Thyroid gland (tissue), 4 donors: ENCODE results near the gene NUDT13.
"Not testable (repeated sequence)": the region's sequence is repeated elsewhere in the genome, so short reads cannot be mapped to it uniquely, and the experiment has no call there.

Source experiments
- POLR2A ChIP-seq, 2 donors: fragments of 450-650 bp; IDR thresholded peaks; one replicate each; pipeline ENCODE4 v1.6.1; 2017; ENCODE audit warnings: antibody characterized with exemption in 2 of 2, mild to moderate bottlenecking in 2 of 2, moderate library complexity in 1 of 2
- TF ChIP-seq, protein P1 (sequence below), 6 experiments: fragments of 200-600 bp in 3 of 6; fragments of 450-650 bp in 3 of 6; sonication (generic) in 3 of 6; IDR thresholded peaks; one replicate each; pipeline ENCODE4 v1.5.1; 2016 to 2019; ENCODE audit warnings: antibody characterized with exemption in 6 of 6, mild to moderate bottlenecking in 2 of 6, inconsistent platforms in 1 of 6, moderate library complexity in 1 of 6

DNA sequence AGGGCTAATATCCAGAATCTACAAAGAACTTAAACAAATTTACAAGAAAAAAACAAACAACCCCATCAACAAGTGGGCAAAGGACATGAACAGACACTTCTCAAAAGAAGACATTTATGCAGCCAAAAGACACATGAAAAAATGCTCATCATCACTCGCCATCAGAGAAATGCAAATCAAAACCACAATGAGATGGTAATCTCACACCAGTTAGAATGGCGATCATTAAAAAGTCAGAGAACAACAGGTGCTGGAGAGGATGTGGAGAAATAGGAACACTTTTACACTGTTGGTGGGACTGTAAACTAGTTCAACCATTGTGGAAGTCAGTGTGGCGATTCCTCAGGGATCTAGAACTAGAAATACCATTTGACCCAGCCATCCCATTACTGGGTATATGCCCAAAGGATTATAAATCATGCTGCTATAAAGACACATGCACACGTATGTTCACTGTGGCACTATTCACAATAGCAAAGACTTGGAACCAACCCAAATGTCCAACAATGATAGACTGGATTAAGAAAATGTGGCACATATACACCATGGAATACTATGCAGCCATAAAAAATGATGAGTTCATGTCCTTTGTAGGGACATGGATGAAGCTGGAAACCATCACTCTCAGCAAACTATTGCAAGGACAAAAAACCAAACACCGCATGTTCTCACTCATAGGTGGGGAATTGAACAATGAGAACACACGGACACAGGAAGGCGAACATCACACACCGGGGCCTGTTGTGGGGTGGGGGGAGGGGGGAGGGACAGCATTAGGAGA is 40.6 kb downstream of the NUDT13 start:
- TF ChIP-seq, protein P1, sequence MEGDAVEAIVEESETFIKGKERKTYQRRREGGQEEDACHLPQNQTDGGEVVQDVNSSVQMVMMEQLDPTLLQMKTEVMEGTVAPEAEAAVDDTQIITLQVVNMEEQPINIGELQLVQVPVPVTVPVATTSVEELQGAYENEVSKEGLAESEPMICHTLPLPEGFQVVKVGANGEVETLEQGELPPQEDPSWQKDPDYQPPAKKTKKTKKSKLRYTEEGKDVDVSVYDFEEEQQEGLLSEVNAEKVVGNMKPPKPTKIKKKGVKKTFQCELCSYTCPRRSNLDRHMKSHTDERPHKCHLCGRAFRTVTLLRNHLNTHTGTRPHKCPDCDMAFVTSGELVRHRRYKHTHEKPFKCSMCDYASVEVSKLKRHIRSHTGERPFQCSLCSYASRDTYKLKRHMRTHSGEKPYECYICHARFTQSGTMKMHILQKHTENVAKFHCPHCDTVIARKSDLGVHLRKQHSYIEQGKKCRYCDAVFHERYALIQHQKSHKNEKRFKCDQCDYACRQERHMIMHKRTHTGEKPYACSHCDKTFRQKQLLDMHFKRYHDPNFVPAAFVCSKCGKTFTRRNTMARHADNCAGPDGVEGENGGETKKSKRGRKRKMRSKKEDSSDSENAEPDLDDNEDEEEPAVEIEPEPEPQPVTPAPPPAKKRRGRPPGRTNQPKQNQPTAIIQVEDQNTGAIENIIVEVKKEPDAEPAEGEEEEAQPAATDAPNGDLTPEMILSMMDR (IDR thresholded peaks at IDR 0.05), result not testable (repeated sequence)
- TF ChIP-seq POLR2A (IDR thresholded peaks at IDR 0.05), result not testable (repeated sequence)
